DMS114 treated with DMSO at 0.1 percent for 48 hours (cell line): ENCODE results near the gene EBLN1.

ENCODE experiments used
- DNase-seq: peaks from one replicate; lab custom pipeline; 2025; ENCODE audit not compliant: unreplicated experiment; lab: John Stamatoyannopoulos, UW

EBLN1 gene

GRCh38 chr10:22217842-22218241 is at the start of gene EBLN1:
EBLN1 (minus strand) TSS chr10:22218015; CDS start chr10:22209983, 8,032 bp downstream.
- no peak for DNase-seq

GRCh38 chr10:22265839-22266537 is 48.2 kb upstream of the EBLN1 start:
- DNase-seq: no peak

GRCh38 chr10:22263106-22263505 is 45.3 kb upstream of the EBLN1 start:
- DNase-seq: no peak

GRCh38 chr10:22259280-22259679 is 41.5 kb upstream of the EBLN1 start:
- no peak for DNase-seq

GRCh38 chr10:22258471-22258870 is 40.7 kb upstream of the EBLN1 start:
- no peak for DNase-seq

GRCh38 chr10:22253580-22253882 is 35.7 kb upstream of the EBLN1 start:
- DNase-seq: no peak

- DNase-seq: no peak
Observed at GRCh38 chr10:22252801-22253579, 35.2 kb upstream of the EBLN1 start.

- no peak for DNase-seq
Observed at GRCh38 chr10:22252224-22252800, 34.5 kb upstream of the EBLN1 start.

- peak; percentile 51 for DNase-seq
Observed at GRCh38 chr10:22251751-22252223, 34.0 kb upstream of the EBLN1 start.

- DNase-seq: peak; percentile 57
Observed at GRCh38 chr10:22250897-22251660, 33.3 kb upstream of the EBLN1 start.

GRCh38 chr10:22247636-22248035 is 29.8 kb upstream of the EBLN1 start:
- DNase-seq: no peak

GRCh38 chr10:22246680-22247391 is 29.0 kb upstream of the EBLN1 start:
- DNase-seq: no peak

- no peak for DNase-seq
Observed at GRCh38 chr10:22245567-22245966, 27.8 kb upstream of the EBLN1 start.

GRCh38 chr10:22244855-22245254 is 27.0 kb upstream of the EBLN1 start:
- DNase-seq: no peak

GRCh38 chr10:22244001-22244400 is 26.2 kb upstream of the EBLN1 start:
- DNase-seq: no peak

GRCh38 chr10:22243321-22243720 is 25.5 kb upstream of the EBLN1 start:
- DNase-seq: no peak

GRCh38 chr10:22231260-22231659 is 13.4 kb upstream of the EBLN1 start:
- no peak for DNase-seq

- peak; percentile 83 for DNase-seq
Observed at GRCh38 chr10:22230158-22230833, 12.5 kb upstream of the EBLN1 start.

- DNase-seq: peak; percentile 47
Observed at GRCh38 chr10:22229802-22230157, 12.0 kb upstream of the EBLN1 start.
